Caco-2 (cell line): ENCODE data around the gene RING1. TPM values are rescaled to one million over a fixed set of nuclear protein-coding genes. Genes with fewer than 3 reads are reported as not detected.

Source experiments
- BruUV-seq: library from RNA; stranded (reverse); fragments of 400-500 nt; replicated peaks from 2 replicates; lab custom pipeline; 2021; lab: Mats Ljungman, UMichigan
- CTCF ChIA-PET: fragments of 300-600 bp; sonication (Branson Sonifier 250); formaldehyde crosslinking; loops from one replicate; lab custom pipeline; 2022; ENCODE audit warnings: antibody characterized with exemption; lab: Charles Lee
- POLR2A ChIA-PET: fragments of 300-600 bp; sonication (Branson Sonifier 250); formaldehyde crosslinking; loops from one replicate; lab custom pipeline; 2022; ENCODE audit warnings: antibody characterized with exemption; lab: Charles Lee
- DNase-seq, 2 experiments: peaks; one replicate each; pipeline versions ENCODE4 v3.0.0 to v3.0.0-alpha.2; 2020 to 2022
- H3K27me3 ChIP-seq: replicated peaks from 2 replicates; pipeline ENCODE4 v1.6.0; 2011; ENCODE audit warnings: low read length; ENCODE audit not compliant: control insufficient read depth, insufficient read depth
- H3K36me3 ChIP-seq: 2 replicates; pipeline ENCODE4 v1.5.1; 2011; ENCODE audit warnings: low read length; ENCODE audit not compliant: control insufficient read depth, insufficient read depth
- H3K4me1 ChIP-seq: fragments of 250-450 bp; sonication (Bioruptor Pico); 2 replicates; pipeline ENCODE4 v1.5.1; 2020; ENCODE audit warnings: mild to moderate bottlenecking
- H3K4me3 ChIP-seq: 2 replicates; pipeline ENCODE4 v1.5.1; 2011; ENCODE audit warnings: low read depth, mild to moderate bottlenecking, control low read depth, low read length
- H3K9me3 ChIP-seq: fragments of 250-450 bp; sonication (Bioruptor Pico); 2 replicates; pipeline ENCODE4 v1.5.1; 2020; ENCODE audit warnings: mild to moderate bottlenecking, moderate library complexity
- H3K27ac Mint-ChIP-seq: one replicate; pipeline ENCODE4 v1.8.0; 2022; ENCODE audit warnings: mixed read lengths; ENCODE audit not compliant: unreplicated experiment
- H3K27me3 Mint-ChIP-seq: one replicate; pipeline ENCODE4 v1.8.0; 2022; ENCODE audit warnings: mixed read lengths; ENCODE audit not compliant: insufficient read depth, unreplicated experiment
- H3K36me3 Mint-ChIP-seq: one replicate; pipeline ENCODE4 v1.8.0; 2022; ENCODE audit warnings: mild to moderate bottlenecking, mixed read lengths; ENCODE audit not compliant: insufficient read depth, unreplicated experiment
- H3K4me1 Mint-ChIP-seq: one replicate; pipeline ENCODE4 v1.8.0; 2022; ENCODE audit warnings: low read depth, mixed read lengths; ENCODE audit not compliant: unreplicated experiment
- H3K4me3 Mint-ChIP-seq: one replicate; pipeline ENCODE4 v1.8.0; 2022; ENCODE audit warnings: mild to moderate bottlenecking, moderate library complexity, mixed read lengths; ENCODE audit not compliant: unreplicated experiment
- H3K9me3 Mint-ChIP-seq: one replicate; pipeline ENCODE4 v1.8.0; 2022; ENCODE audit warnings: mixed read lengths; ENCODE audit not compliant: unreplicated experiment
- intact Hi-C: fragments of 100-400 bp; cut with micrococcal nuclease; formaldehyde crosslinking; loops from one replicate; pipeline ENCODE4 v1.10.0; 2022; ENCODE audit not compliant: unreplicated experiment
- total RNA-seq: library from RNA; stranded (reverse); gene quantifications from 2 replicates; pipeline ENCODE4 v1.2.3, GENCODE V29; 2022
- TF ChIP-seq, protein P1 (sequence below), 2 experiments: fragments of 200-600 bp in 1 of 2; IDR thresholded peaks; 1 replicate in 1 of 2; 2 replicates in 1 of 2; pipeline versions ENCODE4 v1.5.1 to v1.8.0; 2011 to 2022; ENCODE audit warnings: antibody characterized with exemption in 1 of 2, control low read depth in 1 of 2, inconsistent platforms in 1 of 2, low read depth in 1 of 2, low read length in 1 of 2, mild to moderate bottlenecking in 1 of 2, moderate library complexity in 1 of 2; ENCODE audit not compliant: insufficient read depth in 1 of 2, severe bottlenecking in 1 of 2, unreplicated experiment in 1 of 2

RING1 gene
- total RNA-seq, 1 experiment from 2014 or later = 32.0 TPM

GRCh38 chr6:33192105-33192646 is 16.1 kb upstream of the RING1 start, which contains the start of gene COL11A2:
TSS of gene COL11A2 (minus strand) at chr6:33192467. CDS start at chr6:33192240, 227 bp downstream.
- H3K27ac Mint-ChIP-seq = no peak within 1 kb of the TSS

DNA sequence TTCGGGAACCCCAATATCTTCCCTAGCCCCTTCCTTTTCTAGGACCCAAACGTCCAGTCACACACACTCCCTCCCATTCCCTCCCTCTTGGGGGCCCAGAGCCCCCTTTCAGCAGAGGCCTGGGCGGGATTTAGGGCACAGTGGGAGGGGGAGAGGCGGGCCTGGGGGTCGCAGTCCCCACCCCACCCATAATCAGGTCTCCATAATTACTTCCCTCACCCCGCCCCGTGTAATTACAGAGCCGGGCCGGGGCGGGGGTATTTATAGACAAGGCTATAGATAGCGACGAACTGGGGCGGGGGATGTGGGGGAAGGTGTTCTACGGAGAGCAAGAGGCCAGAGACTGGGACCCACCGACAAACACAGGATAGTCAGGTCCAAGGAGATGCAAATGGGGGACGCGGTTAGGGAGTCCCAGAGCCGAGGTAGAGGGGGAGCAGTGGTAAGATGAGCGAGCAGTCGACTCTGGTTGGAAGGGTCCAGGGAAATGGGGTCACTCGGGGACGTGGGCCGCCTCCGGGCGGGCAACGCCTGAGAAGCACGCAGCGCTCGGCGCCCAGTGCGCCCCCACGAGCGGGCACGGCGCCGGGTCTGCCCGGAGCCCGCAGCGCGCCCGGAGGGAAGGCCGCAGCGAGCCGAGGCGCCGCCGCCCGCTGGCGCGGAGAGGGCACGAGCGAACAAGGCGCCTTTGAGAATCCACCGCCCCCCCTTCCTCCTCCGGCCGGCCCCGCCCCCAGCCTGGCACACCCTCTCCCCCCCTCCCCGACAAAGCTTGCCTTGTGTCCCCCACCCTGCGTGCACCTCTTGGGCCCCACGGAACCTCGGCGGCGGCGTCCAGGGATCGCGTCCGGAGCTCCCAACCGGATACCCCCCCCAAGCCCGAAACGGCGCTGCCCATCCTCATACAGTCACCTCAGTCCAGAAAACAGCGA is 15.4 kb upstream of the RING1 start:
- Mint-ChIP-seq H3K27me3 (peaks cover 3% of the 10 kb centered on the region), H3K4me3 (no peak overlapping the region), H3K27ac (no peak overlapping the region), H3K4me1 (peaks cover 9% of the 10 kb centered on the region), H3K36me3 (peaks cover 17% of the 10 kb centered on the region), H3K9me3 (no peaks in the 10 kb centered on the region)
- intact Hi-C loops = no loop called here
- Histone ChIP-seq H3K4me1 (peaks cover 7% of the 10 kb centered on the region), H3K27me3 (no peaks in the 10 kb centered on the region), H3K36me3 (no peaks in the 10 kb centered on the region; the same call in 1 of the 2 replicates), H3K9me3 (no peaks in the 10 kb centered on the region), H3K4me3 (no peak overlapping the region)
- TF ChIP-seq, protein P1, sequence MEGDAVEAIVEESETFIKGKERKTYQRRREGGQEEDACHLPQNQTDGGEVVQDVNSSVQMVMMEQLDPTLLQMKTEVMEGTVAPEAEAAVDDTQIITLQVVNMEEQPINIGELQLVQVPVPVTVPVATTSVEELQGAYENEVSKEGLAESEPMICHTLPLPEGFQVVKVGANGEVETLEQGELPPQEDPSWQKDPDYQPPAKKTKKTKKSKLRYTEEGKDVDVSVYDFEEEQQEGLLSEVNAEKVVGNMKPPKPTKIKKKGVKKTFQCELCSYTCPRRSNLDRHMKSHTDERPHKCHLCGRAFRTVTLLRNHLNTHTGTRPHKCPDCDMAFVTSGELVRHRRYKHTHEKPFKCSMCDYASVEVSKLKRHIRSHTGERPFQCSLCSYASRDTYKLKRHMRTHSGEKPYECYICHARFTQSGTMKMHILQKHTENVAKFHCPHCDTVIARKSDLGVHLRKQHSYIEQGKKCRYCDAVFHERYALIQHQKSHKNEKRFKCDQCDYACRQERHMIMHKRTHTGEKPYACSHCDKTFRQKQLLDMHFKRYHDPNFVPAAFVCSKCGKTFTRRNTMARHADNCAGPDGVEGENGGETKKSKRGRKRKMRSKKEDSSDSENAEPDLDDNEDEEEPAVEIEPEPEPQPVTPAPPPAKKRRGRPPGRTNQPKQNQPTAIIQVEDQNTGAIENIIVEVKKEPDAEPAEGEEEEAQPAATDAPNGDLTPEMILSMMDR (IDR thresholded peaks at IDR 0.05; ENCODE audit: insufficient read depth in 1 of 2, low read depth in 1 of 2, low read length in 1 of 2, severe bottlenecking in 1 of 2, unreplicated experiment in 1 of 2) = no peak
- CTCF ChIA-PET = no interaction called here
- DNase-seq = no peak
- POLR2A ChIA-PET = no interaction called here
- BruUV-seq = no TSS peak

More at GRCh38 chr6:33192105-33192646, 16.1 kb upstream of the RING1 start, which contains the start of gene COL11A2:
- CTCF ChIA-PET = no interaction called here
- H3K9me3 Mint-ChIP-seq = no peaks in the 10 kb centered on the region
- Histone ChIP-seq H3K4me1 (no peaks in the 10 kb centered on the region; the same call in 1 of the 2 replicates), H3K27me3 (no peaks in the 10 kb centered on the region), H3K4me3 (no peak within 1 kb of the TSS), H3K9me3 (no peaks in the 10 kb centered on the region), H3K36me3 (no peaks in the 10 kb centered on the region; the same call in 1 of the 2 replicates)
- H3K4me1 Mint-ChIP-seq = peaks cover 1% of the 10 kb centered on the region
- no TSS peak for BruUV-seq
- H3K36me3 Mint-ChIP-seq = peaks cover 12% of the 10 kb centered on the region
- peaks cover 4% of the 10 kb centered on the region for H3K27me3 Mint-ChIP-seq
- TF ChIP-seq, protein P1 (IDR thresholded peaks at IDR 0.05; ENCODE audit: insufficient read depth in 1 of 2, low read depth in 1 of 2, low read length in 1 of 2, severe bottlenecking in 1 of 2, unreplicated experiment in 1 of 2) = no peak
- POLR2A ChIA-PET = no interaction called here
- no peak within 1 kb of the TSS for H3K4me3 Mint-ChIP-seq
- no peak for DNase-seq
- intact Hi-C loops = no loop called here

DNA sequence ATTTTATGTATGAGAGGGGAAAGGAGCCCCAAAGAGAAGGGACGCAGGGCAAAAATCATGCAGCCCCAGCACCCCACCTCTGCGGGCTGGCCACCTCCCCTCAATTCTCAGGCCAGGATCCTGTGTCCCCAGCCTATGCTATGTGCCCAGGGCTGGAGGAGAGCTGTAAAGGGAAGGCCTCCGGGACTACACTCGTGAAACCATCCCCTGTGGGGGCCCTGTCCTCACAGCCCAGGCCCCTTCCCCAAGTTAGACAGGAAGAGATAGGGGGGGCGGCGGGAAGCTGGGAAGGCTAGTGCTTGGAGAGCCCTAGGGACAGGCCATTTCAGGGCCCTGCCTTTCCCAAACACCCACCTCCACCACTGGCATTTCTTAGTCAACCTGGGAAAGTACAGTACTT is 14.7 kb upstream of the RING1 start:
- no peak overlapping the region for H3K27ac Mint-ChIP-seq
- BruUV-seq = no TSS peak
- H3K9me3 ChIP-seq = no peaks in the 10 kb centered on the region
- peaks cover 23% of the 10 kb centered on the region for H3K36me3 Mint-ChIP-seq
- H3K36me3 ChIP-seq = no peaks in the 10 kb centered on the region; the same call in 1 of the 2 replicates
- H3K4me3 ChIP-seq = no peak overlapping the region
- ChIA-PET CTCF (no interaction called here), POLR2A (no interaction called here)
- no peak for DNase-seq
- H3K4me3 Mint-ChIP-seq = no peak overlapping the region
- H3K27me3 Mint-ChIP-seq = no peaks in the 10 kb centered on the region
- H3K9me3 Mint-ChIP-seq = no peaks in the 10 kb centered on the region
- intact Hi-C loops = no loop called here
- H3K4me1 Mint-ChIP-seq = peaks cover 16% of the 10 kb centered on the region
- TF ChIP-seq, protein P1 (IDR thresholded peaks at IDR 0.05; ENCODE audit: insufficient read depth in 1 of 2, low read depth in 1 of 2, low read length in 1 of 2, severe bottlenecking in 1 of 2, unreplicated experiment in 1 of 2) = no peak
- peaks cover 11% of the 10 kb centered on the region for H3K4me1 ChIP-seq
- no peaks in the 10 kb centered on the region for H3K27me3 ChIP-seq
